ACHN (cell line): ENCODE data around the gene ADRA2B.
"Not testable (repeated sequence)": the region's sequence is repeated elsewhere in the genome, so short reads cannot be mapped to it uniquely, and the experiment has no call there.

ENCODE experiments used
- DNase-seq: peaks from one replicate; pipeline ENCODE4 v3.0.0-alpha.2; 2015
- in situ Hi-C: cut with HindIII; loops from 2 replicates; pipeline ENCODE4 v1.10.0; 2017; ENCODE audit warnings: low sequenced_read_pairs, low pct_ligation_motif_present, low pct_unique_long_range_greater_than_20kb

Gene ADRA2B

DNA sequence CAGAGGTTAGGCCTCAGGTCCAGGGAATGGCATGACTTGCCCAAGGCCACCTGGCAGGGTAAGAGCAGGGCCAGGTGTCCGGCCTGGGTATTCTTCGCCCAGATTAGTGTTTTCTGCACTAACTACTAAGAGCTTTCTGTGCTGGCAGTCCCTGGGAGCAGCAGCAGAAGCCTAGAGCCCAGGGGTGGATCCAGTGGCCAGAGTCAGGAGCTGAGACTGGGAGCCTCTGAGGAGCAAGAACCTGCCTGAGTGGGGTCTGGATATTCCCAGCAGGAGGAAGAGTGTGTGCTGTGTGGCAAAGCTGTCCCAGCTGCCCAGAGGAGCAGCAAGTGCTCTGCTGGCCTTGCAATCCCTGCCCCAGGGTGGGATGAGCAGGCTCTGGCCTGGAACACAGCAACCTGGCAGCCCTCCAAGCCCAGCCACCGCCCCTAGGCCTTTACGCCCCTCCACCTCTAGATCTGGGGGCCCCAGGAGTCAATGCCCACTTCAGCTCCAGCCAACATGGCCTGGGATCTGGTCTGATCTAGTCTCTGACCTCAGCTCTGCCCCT, 50.9 kb downstream of the ADRA2B start:
- no peak for DNase-seq
- in situ Hi-C loops, result no loop called here

DNA sequence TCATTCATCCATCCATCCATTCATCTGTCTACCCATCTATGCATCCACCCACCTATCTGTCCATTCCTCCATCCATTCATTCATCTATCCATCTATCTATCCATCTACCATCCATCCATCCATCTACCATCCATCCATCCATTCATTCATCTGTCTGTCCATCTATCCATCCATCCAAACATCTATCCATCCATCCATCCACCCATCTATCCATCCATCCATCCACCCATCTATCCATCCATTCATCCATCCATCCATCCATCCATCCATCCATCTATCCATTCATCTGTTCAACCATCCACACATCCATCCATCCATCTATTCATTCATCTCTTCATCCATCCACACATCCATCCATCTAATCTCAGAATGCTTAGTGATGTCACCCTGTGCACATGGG, 51.6 kb downstream of the ADRA2B start:
- DNase-seq, in situ Hi-C loops: not testable (repeated sequence)

DNA sequence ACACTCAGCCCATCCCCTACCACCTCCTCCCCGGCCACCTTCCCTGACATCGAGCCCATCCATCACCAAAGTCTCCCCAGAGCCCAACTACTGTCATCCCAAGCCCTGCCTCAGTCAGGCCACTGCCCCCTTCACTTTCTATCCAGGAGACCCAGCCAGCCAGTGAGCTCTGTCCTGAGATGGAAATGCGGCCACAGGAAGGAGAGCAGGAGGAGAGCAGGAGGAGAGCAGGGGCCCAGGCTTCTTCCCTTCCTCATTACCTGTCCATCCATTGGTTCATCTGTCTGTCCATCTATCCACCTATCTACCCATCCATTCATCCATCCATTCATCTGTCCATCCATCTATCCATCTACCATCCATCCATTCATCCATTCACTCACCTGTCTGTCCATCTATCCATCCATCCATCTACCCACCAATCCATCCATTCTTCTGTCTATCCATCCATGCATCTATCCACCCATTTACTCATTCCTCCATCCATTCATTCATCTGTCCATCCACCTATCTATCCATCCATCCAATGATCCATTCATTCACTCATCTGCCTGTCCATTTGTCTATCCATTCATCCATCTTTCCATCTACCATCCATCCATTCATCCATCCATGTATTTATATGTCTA, 52.2 kb downstream of the ADRA2B start:
- DNase-seq, in situ Hi-C loops: not testable (repeated sequence)

DNA sequence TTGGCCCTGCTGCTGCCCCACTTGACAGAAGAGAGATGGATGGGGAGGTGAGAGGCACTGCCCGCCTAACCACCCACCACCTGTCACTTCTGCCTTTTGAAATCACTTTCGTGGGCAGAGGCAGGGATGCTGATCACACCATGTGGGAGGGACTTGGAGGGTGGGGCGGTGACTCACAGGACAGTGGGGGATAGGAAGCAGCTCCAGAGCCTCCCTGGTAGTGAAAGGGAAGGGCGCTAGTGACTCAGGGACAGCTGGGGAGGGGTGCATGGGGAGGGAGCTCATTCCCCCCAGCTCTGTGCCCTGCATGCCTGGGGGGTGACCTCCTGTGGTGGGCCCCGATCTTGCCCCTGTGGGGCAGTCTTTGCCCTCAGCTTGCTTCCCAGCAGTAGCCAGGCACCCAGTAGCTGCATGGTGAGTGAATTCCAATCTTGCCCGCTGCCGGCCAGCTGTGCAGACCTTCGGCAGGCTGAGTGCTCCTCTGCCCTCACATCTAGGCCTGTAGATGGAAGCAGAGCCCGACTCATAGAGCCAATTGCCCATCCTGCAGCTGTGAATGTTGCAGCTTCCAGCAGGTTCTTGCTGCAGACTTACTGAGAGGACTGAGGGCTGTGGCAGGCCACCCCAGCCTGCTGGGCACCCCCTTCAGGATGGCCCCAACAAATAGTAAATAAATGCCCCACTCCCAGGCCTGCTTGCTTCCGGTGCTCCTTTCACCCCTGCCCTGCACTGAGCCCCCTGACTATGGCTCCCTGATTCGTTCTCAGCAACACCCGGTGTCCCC, 53.1 kb downstream of the ADRA2B start:
- in situ Hi-C loops, result not testable (repeated sequence)
- peak; percentile 70 for DNase-seq
